ENCODE results near the gene H2BK1.

The H2BK1 gene

GRCh38 chr7:151243408-151244195 is 33.3 kb upstream of the H2BK1 start:
- peaks cover 14% of the 10 kb centered on the region for H3K27me3 Mint-ChIP-seq (ENCODE audit: low read depth, poor library complexity)
- H3K4me3 Mint-ChIP-seq: no peak overlapping the region
- no peak overlapping the region for H3K27ac Mint-ChIP-seq
- peaks cover 53% of the 10 kb centered on the region for H3K4me1 Mint-ChIP-seq
- H3K36me3 Mint-ChIP-seq (ENCODE audit: low read depth): peaks cover 4% of the 10 kb centered on the region
- no peak for TF ChIP-seq CTCF (IDR thresholded peaks at IDR 0.05)
- H3K9me3 Mint-ChIP-seq: no peaks in the 10 kb centered on the region
- DNase-seq: no peak

GRCh38 chr7:151243045-151243349 is 32.7 kb upstream of the H2BK1 start:
- no peak for TF ChIP-seq CTCF (IDR thresholded peaks at IDR 0.05)
- Mint-ChIP-seq H3K4me3 (no peak overlapping the region), H3K27ac (no peak overlapping the region), H3K4me1 (peaks cover 48% of the 10 kb centered on the region), H3K27me3 (ENCODE audit: low read depth, poor library complexity) (peaks cover 14% of the 10 kb centered on the region), H3K36me3 (ENCODE audit: low read depth) (peaks cover 4% of the 10 kb centered on the region), H3K9me3 (no peaks in the 10 kb centered on the region)
- DNase-seq: no peak

GRCh38 chr7:151242159-151243044 is 32.1 kb upstream of the H2BK1 start:
- Mint-ChIP-seq H3K36me3 (ENCODE audit: low read depth) (peaks cover 4% of the 10 kb centered on the region), H3K27ac (no peak overlapping the region), H3K4me3 (no peak overlapping the region), H3K9me3 (no peaks in the 10 kb centered on the region), H3K27me3 (ENCODE audit: low read depth, poor library complexity) (peaks cover 14% of the 10 kb centered on the region), H3K4me1 (peaks cover 42% of the 10 kb centered on the region)
- DNase-seq: no peak
- TF ChIP-seq CTCF (IDR thresholded peaks at IDR 0.05): no peak

- Mint-ChIP-seq H3K4me3 (no peak overlapping the region), H3K9me3 (no peaks in the 10 kb centered on the region), H3K27ac (no peak overlapping the region), H3K36me3 (ENCODE audit: low read depth) (peaks cover 4% of the 10 kb centered on the region), H3K27me3 (ENCODE audit: low read depth, poor library complexity) (peaks cover 14% of the 10 kb centered on the region), H3K4me1 (peaks cover 36% of the 10 kb centered on the region)
- TF ChIP-seq CTCF (IDR thresholded peaks at IDR 0.05): no peak
- DNase-seq: no peak
These were observed 31.4 kb upstream of the H2BK1 start for GRCh38 chr7:151241755-151242096.

GRCh38 chr7:151240942-151241754 is 30.9 kb upstream of the H2BK1 start:
- TF ChIP-seq CTCF (IDR thresholded peaks at IDR 0.05): no peak
- peaks cover 31% of the 10 kb centered on the region for H3K4me1 Mint-ChIP-seq
- no peak overlapping the region for H3K27ac Mint-ChIP-seq
- no peak overlapping the region for H3K4me3 Mint-ChIP-seq
- peaks cover 10% of the 10 kb centered on the region for H3K27me3 Mint-ChIP-seq (ENCODE audit: low read depth, poor library complexity)
- peaks cover 4% of the 10 kb centered on the region for H3K36me3 Mint-ChIP-seq (ENCODE audit: low read depth)
- no peak for DNase-seq
- no peaks in the 10 kb centered on the region for H3K9me3 Mint-ChIP-seq

All from nephron progenitor cell (in vitro differentiated cells).